HepG2 (cell line): ENCODE data around the gene ZMIZ1. TPM values are rescaled to one million over a fixed set of nuclear protein-coding genes. Genes with fewer than 3 reads are reported as not detected.

Experiments
- ATAC-seq: fragments of 200-7000 bp; cut with Tn5 transposase; 3 replicates; pipeline ENCODE4 v1.9.1; 2020; ENCODE audit warnings: mild to moderate bottlenecking, moderate library complexity
- BruUV-seq: library from RNA; stranded (reverse); fragments of 400-500 nt; replicated peaks from 2 replicates; lab custom pipeline; 2021; lab: Mats Ljungman, UMichigan
- CTCF ChIA-PET: fragments of 300-600 bp; formaldehyde crosslinking; extraction: SDS; loops from one replicate; lab custom pipeline; 2021; ENCODE audit warnings: low total read pairs, inconsistent platforms, low intra/inter-chr PET ratio; lab: Yijun Ruan, JAX
- POLR2A ChIA-PET: fragments of 350-600 bp; sonication (Branson Sonifier 250); formaldehyde crosslinking; loops from one replicate; lab custom pipeline; 2020; ENCODE audit warnings: antibody characterized with exemption, inconsistent platforms; lab: Yijun Ruan, JAX
- DNase-seq: peaks from one replicate; pipeline ENCODE4 v3.0.0-alpha.2; 2015; ENCODE audit warnings: low spot score
- FAIRE-seq: peaks from 3 replicates; lab custom pipeline; 2011; peaks lifted over from hg19 to GRCh38; lab: Jason Lieb, UNC
- H2AFZ ChIP-seq: one replicate; pipeline ENCODE4 v1.6.1; 2011; ENCODE audit warnings: low read length, inconsistent platforms
- H3K27ac ChIP-seq: fragments of 300-600 bp; 3 replicates; pipeline ENCODE4 v1.8.0; 2011; ENCODE audit warnings: mixed run types, mild to moderate bottlenecking, mixed read lengths, low read length, inconsistent platforms; ENCODE audit not compliant: insufficient read depth; ENCODE audit errors: extremely low read length
- H3K27me3 ChIP-seq, 2 experiments: fragments of 200-600 bp in 1 of 2; 2 replicates in 1 of 2; 3 replicates in 1 of 2; pipeline versions ENCODE4 v1.6.0 to v1.8.0; 2011; ENCODE audit warnings: low read length in 2 of 2, mild to moderate bottlenecking in 2 of 2, moderate library complexity in 2 of 2, inconsistent platforms in 1 of 2; ENCODE audit not compliant: insufficient read depth in 2 of 2, control insufficient read depth in 1 of 2
- H3K36me3 ChIP-seq, 2 experiments: fragments of 200-600 bp in 1 of 2; replicated peaks in 1 of 2; 2 replicates in 1 of 2; 3 replicates in 1 of 2; pipeline versions ENCODE4 v1.5.1 to v1.8.0; 2011; ENCODE audit warnings: low read length in 2 of 2, inconsistent platforms in 1 of 2; ENCODE audit not compliant: insufficient read depth in 2 of 2, control insufficient read depth in 1 of 2
- H3K4me1 ChIP-seq: 2 replicates; pipeline ENCODE4 v1.5.1; 2012; ENCODE audit warnings: low read length, inconsistent platforms; ENCODE audit not compliant: insufficient read depth
- H3K4me2 ChIP-seq: 2 replicates; pipeline ENCODE4 v1.6.0; 2011; ENCODE audit warnings: low read depth, low read length, inconsistent platforms
- H3K4me3 ChIP-seq, 3 experiments: fragments of 200-600 bp in 1 of 3; sonication (generic), shearing (Covaris generic) in 1 of 3; replicated peaks in 1 of 3; 2 replicates each; pipeline ENCODE4 v1.5.1; 2011 to 2016; ENCODE audit warnings: low read length in 3 of 3, inconsistent platforms in 2 of 3, low read depth in 2 of 3, mild to moderate bottlenecking in 2 of 3, control low read depth in 1 of 3, mixed read lengths in 1 of 3; ENCODE audit not compliant: insufficient read depth in 1 of 3
- H3K79me2 ChIP-seq: one replicate; pipeline ENCODE4 v1.6.1; 2011; ENCODE audit warnings: low read length, inconsistent platforms; ENCODE audit not compliant: insufficient read depth
- H3K9ac ChIP-seq: 2 replicates; pipeline ENCODE4 v1.6.0; 2011; ENCODE audit warnings: mild to moderate bottlenecking, low read depth, low read length, inconsistent platforms; ENCODE audit not compliant: insufficient read depth
- H3K9me3 ChIP-seq: 2 replicates; pipeline ENCODE4 v1.5.1; 2012; ENCODE audit warnings: mild to moderate bottlenecking, low read length
- H4K20me1 ChIP-seq: 2 replicates; pipeline ENCODE4 v1.6.0; 2011; ENCODE audit warnings: inconsistent platforms, mild to moderate bottlenecking, low read length, moderate library complexity; ENCODE audit not compliant: insufficient read depth
- ERF ChIP-seq: IDR thresholded peaks from 2 replicates; pipeline ENCODE4 v1.6.1; 2018; ENCODE audit warnings: missing biosample characterization, missing genetic modification reagents
- HMG20A ChIP-seq: IDR thresholded peaks from 2 replicates; pipeline ENCODE4 v1.6.1; 2016; ENCODE audit warnings: borderline replicate concordance
- HNF1B ChIP-seq: sonication (generic); formaldehyde crosslinking; IDR thresholded peaks from 2 replicates; pipeline ENCODE4 v1.5.1; 2020; ENCODE audit warnings: mild to moderate bottlenecking, moderate library complexity, missing genetic modification reagents
- KDM1A ChIP-seq: IDR thresholded peaks from 2 replicates; pipeline ENCODE4 v1.6.1; 2016; ENCODE audit warnings: missing compliant biosample characterization
- KDM2A ChIP-seq: sonication (generic); formaldehyde crosslinking; IDR thresholded peaks from 2 replicates; pipeline ENCODE4 v1.4.0; 2020; ENCODE audit warnings: low read depth, missing genetic modification reagents, borderline replicate concordance
- MAFF ChIP-seq: IDR thresholded peaks from 2 replicates; pipeline ENCODE4 v1.6.1; 2011; ENCODE audit warnings: low read depth, low read length, improper control_type of control experiment
- MIXL1 ChIP-seq: IDR thresholded peaks from 2 replicates; pipeline ENCODE4 v1.6.1; 2016
- NR2F6 ChIP-seq, 2 experiments: IDR thresholded peaks; 2 replicates each; pipeline ENCODE4 v1.6.1; 2016; ENCODE audit warnings: antibody characterized with exemption in 1 of 2, mild to moderate bottlenecking in 1 of 2
- PREB ChIP-seq: sonication (generic); formaldehyde crosslinking; IDR thresholded peaks from 2 replicates; pipeline ENCODE4 v1.4.0; 2020; ENCODE audit warnings: missing genetic modification reagents
- SOX5 ChIP-seq: IDR thresholded peaks from 2 replicates; pipeline ENCODE4 v1.6.1; 2016; ENCODE audit warnings: borderline replicate concordance
- SRF ChIP-seq: IDR thresholded peaks from 2 replicates; pipeline ENCODE4 v1.6.1; 2011; ENCODE audit warnings: mild to moderate bottlenecking, low read depth, low read length, moderate library complexity
- STAG1 ChIP-seq: sonication (generic); formaldehyde crosslinking; IDR thresholded peaks from 2 replicates; pipeline ENCODE4 v1.4.0; 2020; ENCODE audit warnings: missing genetic modification reagents
- TRAFD1 ChIP-seq: sonication (generic); formaldehyde crosslinking; IDR thresholded peaks from 2 replicates; pipeline ENCODE4 v1.5.1; 2020; ENCODE audit warnings: missing genetic modification reagents, mild to moderate bottlenecking, borderline replicate concordance
- ZNF256 ChIP-seq: sonication (generic); formaldehyde crosslinking; conservative IDR thresholded peaks from 2 replicates; pipeline ENCODE4 v1.4.0; 2020; ENCODE audit warnings: missing genetic modification reagents
- ZNF383 ChIP-seq: sonication (generic); formaldehyde crosslinking; IDR thresholded peaks from 2 replicates; pipeline ENCODE4 v1.4.0; 2020; ENCODE audit warnings: missing genetic modification reagents, mild to moderate bottlenecking, borderline replicate concordance
- ZNF800 ChIP-seq: sonication (generic); formaldehyde crosslinking; IDR thresholded peaks from 2 replicates; pipeline ENCODE4 v1.4.0; 2020; ENCODE audit warnings: missing genetic modification reagents
- ZSCAN30 ChIP-seq: sonication (generic); formaldehyde crosslinking; IDR thresholded peaks from 2 replicates; pipeline ENCODE4 v1.5.0; 2020; ENCODE audit warnings: mild to moderate bottlenecking, missing genetic modification reagents
- WGBS: methylation state at CpG from one replicate; pipeline ENCODE4 v1.1.6; 2017; ENCODE audit warnings: low lambda C conversion rate; 5-methylcytosine and 5-hydroxymethylcytosine counted together
- in situ Hi-C: cut with HindIII; loops from 2 replicates; pipeline ENCODE4 v1.10.0; 2017; ENCODE audit warnings: low pct_unique_long_range_greater_than_20kb; ENCODE audit not compliant: extremely low pct_ligation_motif_present
- intact Hi-C: fragments of 100-400 bp; cut with micrococcal nuclease; formaldehyde crosslinking; loops from one replicate; pipeline ENCODE4 v1.10.0; 2022; ENCODE audit not compliant: unreplicated experiment
- polyA plus RNA-seq, 8 experiments: library from polyadenylated mRNA; depleted of rRNA in 3 of 8; stranded (reverse) in 7 of 8; unstranded in 1 of 8; fragments of >200 nt; fragmentation: Illumina TruSeq in 4 of 8; extraction: Trizol in 4 of 8; gene quantifications; 2 replicates each; pipeline versions ENCODE4 v1.2.1 to v1.2.3, GENCODE V29; 2011 to 2016; ENCODE audit warnings: low read depth in 4 of 8, missing spikeins in 1 of 8, mixed read lengths in 1 of 8; ENCODE audit not compliant: insufficient read depth in 1 of 8
- total RNA-seq, 5 experiments: library from RNA; depleted of rRNA; stranded (reverse); fragments of >200 nt; fragmentation: Illumina TruSeq; extraction: Trizol; gene quantifications; 2 replicates each; pipeline ENCODE4 v1.2.3, GENCODE V29; 2016; ENCODE audit warnings: low read depth in 1 of 5

The ZMIZ1 gene
- total and polyA plus RNA-seq, 2 of the 13 experiments (the other 11 are each of a cell fraction or from before 2014, with no cell fraction given) = 5.3 to 10.2 TPM

GRCh38 chr10:79196470-79197461 is 128.0 kb downstream of the ZMIZ1 start:
- peak; percentile 55 for DNase-seq
- Histone ChIP-seq H3K4me2 (no peak overlapping the region), H3K9me3 (no peaks in the 10 kb centered on the region), H3K4me1 (peaks cover 25% of the 10 kb centered on the region), H3K36me3 (peaks cover 27 to 55% of the 10 kb centered on the region in 2 experiments), H3K27ac (no peak overlapping the region), H4K20me1 (peaks cover 19% of the 10 kb centered on the region), H3K4me3 (no peak overlapping the region), H3K9ac (no peak overlapping the region), H3K79me2 (no peaks in the 10 kb centered on the region), H2AFZ (no peak overlapping the region), H3K27me3 (no peaks in the 10 kb centered on the region)
- ChIA-PET POLR2A (interaction anchor here (2.1 kb wide), 1 partner anchor 224 kb away, joined by 9 read pairs; no protein-coding TSS in a partner anchor), CTCF (interaction anchor here (1.1 to 1.7 kb wide), 3 partner anchors 68 to 145 kb away, joined by 3 to 4 read pairs (median 3); no protein-coding TSS in a partner anchor)
- FAIRE-seq = no peak
- no TSS peak for BruUV-seq
- 87% methylated on average over 12 of the region's 18 CpGs for WGBS
- in situ Hi-C loops (loop anchor here (25.0 kb wide), 1 partner anchor 109 kb away; no protein-coding TSS in a partner anchor), intact Hi-C loops (loop anchor here (5.0 to 10.0 kb wide), 3 partner anchors 89 to 1149 kb away; no protein-coding TSS in a partner anchor)
- peak; percentile 75 for ATAC-seq
- TF ChIP-seq TRAFD1 (CRISPR knock-in tag) (no peak), MAFF (no peak), KDM2A (0 out of 2 replicates have a peak, but pooled peaks have one; percentile 30), HMG20A (CRISPR knock-in tag) (no peak), SOX5 (CRISPR knock-in tag) (0 out of 2 replicates have a peak, but pooled peaks have one; percentile 9), MIXL1 (CRISPR knock-in tag) (no peak), STAG1 (peak; percentile 96), ZNF800 (no peak), ZSCAN30 (CRISPR knock-in tag) (no peak), HNF1B (peak; percentile 66; the same call in 1 of the 2 replicates), ZNF256 (CRISPR knock-in tag) (no peak), KDM1A (CRISPR knock-in tag) (peak; percentile 35; the same call in 1 of the 2 replicates), PREB (CRISPR knock-in tag) (no peak), NR2F6 (IDR thresholded peaks at IDR 0.05) (no peak), NR2F6 (CRISPR knock-in tag; IDR thresholded peaks at IDR 0.05) (peak; percentile 33; the same call in 1 of the 2 replicates), SRF (no peak), ZNF383 (CRISPR knock-in tag) (no peak), ERF (CRISPR knock-in tag) (no peak)
